UCSD-AML1 (cell line): Measurements from ENCODE around the gene TRABD2A.
"Not testable (repeated sequence)": the region's sequence is repeated elsewhere in the genome, so short reads cannot be mapped to it uniquely, and the experiment has no call there.

ENCODE experiments used
- DNase-seq: peaks from one replicate; lab custom pipeline; 2025; ENCODE audit not compliant: unreplicated experiment; lab: John Stamatoyannopoulos, UW

TRABD2A gene, protein sequence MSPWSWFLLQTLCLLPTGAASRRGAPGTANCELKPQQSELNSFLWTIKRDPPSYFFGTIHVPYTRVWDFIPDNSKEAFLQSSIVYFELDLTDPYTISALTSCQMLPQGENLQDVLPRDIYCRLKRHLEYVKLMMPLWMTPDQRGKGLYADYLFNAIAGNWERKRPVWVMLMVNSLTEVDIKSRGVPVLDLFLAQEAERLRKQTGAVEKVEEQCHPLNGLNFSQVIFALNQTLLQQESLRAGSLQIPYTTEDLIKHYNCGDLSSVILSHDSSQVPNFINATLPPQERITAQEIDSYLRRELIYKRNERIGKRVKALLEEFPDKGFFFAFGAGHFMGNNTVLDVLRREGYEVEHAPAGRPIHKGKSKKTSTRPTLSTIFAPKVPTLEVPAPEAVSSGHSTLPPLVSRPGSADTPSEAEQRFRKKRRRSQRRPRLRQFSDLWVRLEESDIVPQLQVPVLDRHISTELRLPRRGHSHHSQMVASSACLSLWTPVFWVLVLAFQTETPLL

GRCh38 chr2:84880645-84881521, at the start of gene TRABD2A:
TRABD2A (minus strand) TSS chr2:84881084; CDS start chr2:84881039, 45 bp downstream.
- no peak for DNase-seq

GRCh38 chr2:84927275-84927627, 46.4 kb upstream of the TRABD2A start:
- DNase-seq: no peak

DNA sequence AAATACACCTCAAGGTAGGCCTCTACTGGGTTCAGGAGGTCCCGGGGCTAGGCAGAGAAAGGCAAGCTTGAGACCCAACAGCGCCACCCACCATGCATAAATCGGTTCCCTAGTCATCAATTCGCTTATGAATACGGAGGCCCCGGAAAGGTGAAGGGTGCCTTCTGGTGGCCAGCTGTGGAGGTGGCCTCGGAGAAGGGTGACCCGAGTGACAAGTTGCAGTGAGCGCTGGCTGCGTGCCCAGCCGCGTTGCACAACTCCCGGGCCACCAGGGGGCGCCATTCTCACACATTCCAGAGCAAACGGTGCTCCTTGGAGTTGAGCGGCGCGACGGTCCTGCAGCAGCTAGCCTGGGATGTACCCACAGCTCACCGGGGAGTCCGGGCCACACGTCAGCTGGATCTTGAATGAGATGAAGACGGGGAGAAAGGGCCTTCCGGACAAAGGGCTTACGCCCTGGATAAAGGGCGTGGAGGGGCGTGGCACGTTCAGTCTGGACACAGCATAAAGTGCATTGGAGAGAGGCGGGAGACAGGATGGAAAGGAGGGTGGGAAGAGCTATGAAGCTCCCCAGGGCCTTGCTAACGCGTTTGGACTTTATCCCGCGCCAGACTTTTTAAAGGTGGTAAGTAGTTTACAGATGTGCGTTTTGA, 45.0 kb upstream of the TRABD2A start:
- DNase-seq: peak; percentile 98

- no peak for DNase-seq
Measured at GRCh38 chr2:84925336-84925723, 44.4 kb upstream of the TRABD2A start.

DNA sequence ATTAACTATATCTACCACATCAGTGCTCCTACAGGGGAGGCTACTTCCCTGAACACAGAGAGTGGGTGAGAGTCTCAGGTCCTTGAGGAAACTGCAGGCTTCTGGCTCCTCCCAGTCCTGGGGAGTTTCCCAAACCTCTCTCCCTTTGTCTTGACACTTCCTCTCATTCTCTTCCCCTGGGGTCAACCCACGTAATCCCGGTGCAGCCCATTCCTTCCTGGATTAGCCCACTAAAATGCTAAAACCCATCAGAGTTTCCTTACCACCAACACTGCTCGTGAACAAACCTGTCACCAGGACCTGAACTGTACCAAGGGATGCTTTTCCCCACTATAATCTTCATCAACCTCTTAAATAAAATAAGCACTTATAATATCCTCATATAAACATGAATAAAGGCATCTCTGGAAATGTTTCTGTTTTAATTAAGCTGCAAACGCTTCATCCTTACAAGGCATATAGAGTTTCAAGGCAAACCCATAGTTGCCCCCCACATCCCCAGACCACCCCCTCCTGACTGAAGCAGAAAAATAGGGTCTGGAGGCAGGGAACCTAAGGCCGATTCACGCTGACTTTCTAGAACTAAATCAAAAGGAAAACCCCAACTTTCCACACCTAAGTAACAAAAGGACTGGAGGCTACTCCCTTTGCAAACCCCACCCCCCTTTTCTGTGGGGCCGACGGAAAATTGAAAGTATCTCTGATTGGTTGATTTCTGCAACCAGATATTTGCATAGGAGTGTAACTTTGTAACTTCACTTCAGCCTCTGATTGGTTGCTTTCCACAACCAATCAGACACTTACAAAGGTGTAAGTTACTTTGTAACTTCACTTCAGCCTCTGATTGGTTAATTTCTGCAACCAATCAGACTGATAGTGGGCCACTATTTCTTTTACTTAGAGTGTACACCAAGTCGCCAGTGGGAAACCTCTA, 43.6 kb upstream of the TRABD2A start:
- DNase-seq: peak; percentile 52

- no peak for DNase-seq
Measured at GRCh38 chr2:84923009-84923408, 42.1 kb upstream of the TRABD2A start.

- no peak for DNase-seq
Measured at GRCh38 chr2:84919885-84920580, 39.1 kb upstream of the TRABD2A start.

DNA sequence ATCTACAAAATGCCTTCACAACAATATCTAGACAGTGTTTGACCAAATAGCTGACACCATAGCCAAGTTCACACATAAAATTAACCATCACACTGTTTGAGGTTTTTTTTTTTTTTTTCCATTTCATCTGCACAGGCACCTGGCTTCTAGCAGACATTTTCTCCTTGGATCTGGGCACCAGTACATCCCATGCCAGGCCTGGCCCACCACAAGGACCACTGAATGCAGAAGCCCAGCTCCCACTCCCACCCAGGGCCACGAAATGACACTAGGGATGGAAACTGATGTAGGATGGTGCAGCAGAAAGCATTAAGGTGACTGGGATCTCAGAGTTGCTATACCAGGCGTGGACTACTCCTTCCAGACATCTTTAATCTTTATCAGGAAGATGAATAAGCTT, 37.5 kb upstream of the TRABD2A start:
- DNase-seq: no peak

DNA sequence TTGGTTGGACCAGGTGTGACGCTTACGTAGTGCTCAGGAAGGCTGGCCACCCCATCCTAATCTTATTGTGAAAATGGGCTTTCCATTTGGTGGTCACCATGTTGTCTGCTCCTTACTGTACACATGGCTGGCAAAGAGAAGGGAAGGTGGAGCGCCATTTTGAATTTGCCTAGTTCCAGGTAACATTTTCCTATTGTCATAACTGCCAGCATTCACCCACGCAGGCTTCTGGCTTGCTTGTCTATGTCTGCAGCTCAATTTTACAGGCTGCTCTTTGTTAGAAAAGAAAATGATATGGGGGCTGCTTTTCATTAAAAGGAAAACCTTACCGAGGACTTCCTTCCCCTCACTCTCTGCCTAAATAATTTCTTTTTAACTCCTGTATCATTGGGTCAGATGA, 36.9 kb upstream of the TRABD2A start:
- not testable (repeated sequence) for DNase-seq

DNA sequence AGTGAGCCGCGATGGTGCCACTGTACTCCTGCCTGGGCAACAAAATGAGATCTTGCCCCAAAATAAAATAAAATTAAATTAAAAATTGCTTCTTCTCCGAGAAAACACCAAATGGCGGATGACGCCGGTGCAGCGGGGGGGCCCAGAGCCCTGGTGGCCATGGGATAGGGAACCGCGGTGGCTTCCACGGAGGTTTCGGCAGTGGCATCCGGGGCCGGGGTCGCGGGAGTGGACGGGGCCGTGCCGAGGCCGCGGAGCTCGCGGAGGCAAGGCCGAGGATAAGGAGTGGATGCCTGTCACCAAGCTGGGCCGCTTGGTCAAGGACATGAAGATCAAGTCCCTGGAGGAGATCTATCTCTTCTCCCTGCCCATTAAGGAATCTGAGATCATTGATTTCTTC, 34.8 kb upstream of the TRABD2A start:
- DNase-seq: not testable (repeated sequence)

- no peak for DNase-seq
Measured at GRCh38 chr2:84914334-84914733, 33.5 kb upstream of the TRABD2A start.

- DNase-seq: no peak
Measured at GRCh38 chr2:84912984-84913383, 32.1 kb upstream of the TRABD2A start.

DNA sequence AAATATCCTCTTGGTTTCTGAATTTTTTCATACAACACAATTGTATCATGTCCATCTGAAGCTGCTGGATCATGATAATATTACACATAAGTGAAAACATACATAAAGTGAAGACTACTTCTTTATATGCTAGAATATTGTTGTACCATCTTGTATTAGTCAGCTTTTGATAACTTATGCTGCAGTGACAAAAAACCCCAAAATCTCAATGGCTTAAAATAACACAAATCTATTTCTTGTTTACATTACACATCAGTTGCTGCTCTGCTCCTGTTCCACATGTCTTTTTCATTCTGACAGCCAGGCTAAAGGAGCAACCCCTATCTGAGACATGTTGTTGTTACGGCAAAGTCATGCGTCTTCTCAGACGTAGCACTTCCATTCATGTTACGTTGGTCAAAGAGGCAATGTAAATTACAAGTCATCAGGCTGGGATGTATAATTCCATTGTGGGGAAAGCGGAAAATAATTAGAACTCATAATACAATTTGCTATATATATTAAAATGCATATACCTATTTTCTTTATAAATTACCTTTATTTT, 30.3 kb upstream of the TRABD2A start:
- DNase-seq: no peak

- DNase-seq: no peak
Measured at GRCh38 chr2:84908948-84909713, 28.2 kb upstream of the TRABD2A start.

DNA sequence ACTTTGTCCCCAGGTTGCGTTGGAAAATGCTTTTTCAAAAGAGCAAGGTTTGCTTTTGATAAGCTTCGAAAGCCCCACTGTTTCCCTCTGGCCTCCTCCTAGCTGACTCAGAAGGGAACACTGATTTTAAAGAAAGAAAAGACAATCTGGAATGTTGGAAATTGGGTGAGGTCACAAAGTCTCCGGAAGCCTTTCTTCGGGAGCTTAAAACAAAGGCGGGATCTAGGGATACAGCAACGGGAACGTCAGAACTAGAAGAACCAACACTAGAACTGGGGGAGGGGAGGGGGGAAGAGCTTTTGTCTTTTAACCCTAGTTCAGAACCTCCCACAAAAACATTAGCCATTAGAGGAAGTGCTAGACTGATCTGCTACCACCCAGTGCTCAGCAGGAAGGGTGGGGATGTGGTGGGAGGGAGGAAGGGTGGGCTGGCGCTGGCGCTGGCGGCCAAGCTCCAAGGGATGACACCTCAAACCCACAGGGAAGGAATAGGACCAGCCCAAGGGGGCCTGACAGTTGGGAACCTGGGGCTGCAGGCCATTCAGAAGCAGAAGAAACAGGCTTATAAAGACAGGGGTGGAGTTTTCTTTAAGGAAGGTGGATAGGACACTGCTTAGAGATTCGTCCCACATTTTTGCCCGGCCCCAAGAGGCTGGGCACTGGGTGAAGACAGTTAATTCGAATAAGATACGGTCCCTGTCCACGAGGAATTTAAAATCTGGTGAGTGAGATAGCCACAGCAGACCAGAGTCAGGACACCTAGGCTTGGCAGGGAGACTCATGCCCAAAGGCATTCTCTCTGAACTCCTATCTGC, 26.2 kb upstream of the TRABD2A start:
- peak; percentile 67 for DNase-seq

DNA sequence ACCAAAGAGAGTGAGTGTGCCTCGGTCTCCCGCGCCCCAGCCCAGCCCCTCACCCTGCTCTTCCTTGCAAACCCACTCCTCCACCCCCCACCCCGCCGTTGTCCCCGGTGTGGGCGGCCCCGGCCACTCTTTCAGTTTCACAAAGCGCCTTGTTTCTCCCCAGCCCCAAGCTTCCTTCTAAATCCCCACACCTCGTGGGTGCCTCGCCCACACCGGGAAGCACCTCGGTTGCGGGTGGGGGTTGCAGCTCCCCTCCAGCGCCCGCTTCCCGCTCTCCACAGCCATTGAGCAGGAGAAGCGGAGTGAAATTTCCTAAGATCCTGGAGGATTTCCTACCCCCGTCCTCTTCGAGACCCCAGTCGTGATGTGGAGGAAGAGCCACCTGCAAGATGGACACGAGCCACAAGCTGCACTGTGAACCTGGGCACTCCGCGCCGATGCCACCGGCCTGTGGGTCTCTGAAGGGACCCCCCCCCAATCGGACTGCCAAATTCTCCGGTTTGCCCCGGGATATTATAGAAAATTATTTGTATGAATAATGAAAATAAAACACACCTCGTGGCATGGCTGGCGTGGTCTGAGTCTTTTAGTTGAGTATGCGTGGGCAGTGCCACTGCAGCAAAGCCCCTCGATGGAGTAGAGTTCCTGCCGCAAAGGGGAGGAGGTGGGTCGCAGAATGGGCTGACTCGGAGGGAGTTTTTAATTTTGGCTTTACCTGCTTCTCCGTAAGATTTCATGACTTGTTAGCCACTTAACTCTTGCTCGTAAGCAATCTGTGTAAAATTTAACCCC, 25.4 kb upstream of the TRABD2A start:
- DNase-seq: no peak
